ENCODE measurements around the gene TLE5. TPM values are rescaled to one million over a fixed set of nuclear protein-coding genes. Genes with fewer than 3 reads are reported as not detected.
"Not testable (repeated sequence)": the region's sequence is repeated elsewhere in the genome, so short reads cannot be mapped to it uniquely, and the experiment has no call there.

Gene TLE5
- total RNA-seq, 1 experiment from 2014 or later, result 208 TPM

GRCh38 chr19:3025549-3025886 lies 36.8 kb downstream of the TLE5 start:
- DNase-seq (ENCODE audit: low read depth), result no peak

GRCh38 chr19:3024870-3025548 lies 37.3 kb downstream of the TLE5 start:
- no peak for DNase-seq (ENCODE audit: low read depth)

- DNase-seq (ENCODE audit: low read depth), result no peak
Observed at GRCh38 chr19:3024509-3024869, 37.8 kb downstream of the TLE5 start.

GRCh38 chr19:3020321-3020960 lies 41.9 kb downstream of the TLE5 start:
- no peak for DNase-seq (ENCODE audit: low read depth)

- DNase-seq (ENCODE audit: low read depth), result no peak
Observed at GRCh38 chr19:3019211-3019854, 43.0 kb downstream of the TLE5 start.

GRCh38 chr19:3017923-3018322 lies 44.4 kb downstream of the TLE5 start:
- no peak for DNase-seq (ENCODE audit: low read depth)

- DNase-seq (ENCODE audit: low read depth), result no peak
Observed at GRCh38 chr19:3015126-3016057, 46.9 kb downstream of the TLE5 start.

GRCh38 chr19:3014135-3014534 lies 48.2 kb downstream of the TLE5 start:
- no peak for DNase-seq (ENCODE audit: low read depth)

GRCh38 chr19:3013263-3013725 lies 49.0 kb downstream of the TLE5 start:
- no peak for DNase-seq (ENCODE audit: low read depth)

- DNase-seq (ENCODE audit: low read depth), result no peak
Observed at GRCh38 chr19:3012621-3013262, 49.6 kb downstream of the TLE5 start.

- not testable (repeated sequence) for DNase-seq (ENCODE audit: low read depth)
Observed at GRCh38 chr19:3012059-3012458, 50.2 kb downstream of the TLE5 start.

- DNase-seq (ENCODE audit: low read depth), result no peak
Observed at GRCh38 chr19:3010871-3011270, 51.4 kb downstream of the TLE5 start.

- DNase-seq (ENCODE audit: low read depth), result no peak
Observed at GRCh38 chr19:3008994-3009393, 53.3 kb downstream of the TLE5 start.

GRCh38 chr19:3007975-3008374 lies 54.3 kb downstream of the TLE5 start:
- no peak for DNase-seq (ENCODE audit: low read depth)

- DNase-seq (ENCODE audit: low read depth), result no peak
Observed at GRCh38 chr19:3006075-3006767, 56.1 kb downstream of the TLE5 start.

- DNase-seq (ENCODE audit: low read depth), result no peak
Observed at GRCh38 chr19:3005345-3005744, 57.0 kb downstream of the TLE5 start.

GRCh38 chr19:3004522-3004921 lies 57.8 kb downstream of the TLE5 start:
- DNase-seq (ENCODE audit: low read depth), result no peak

- no peak for DNase-seq (ENCODE audit: low read depth)
Observed at GRCh38 chr19:3003046-3003445, 59.2 kb downstream of the TLE5 start.

Measured in RPMI7951 (cell line).